Ishikawa (cell line): ENCODE data around the gene CDH13.

Experiments
- CEBPB ChIP-seq: IDR thresholded peaks from 2 replicates; pipeline ENCODE4 v1.6.1; 2012
- CREB1 ChIP-seq: IDR thresholded peaks from 2 replicates; pipeline ENCODE4 v1.6.1; 2012; ENCODE audit warnings: low read depth
- EGR1 ChIP-seq: IDR thresholded peaks from 2 replicates; pipeline ENCODE4 v1.6.1; 2012
- EP300 ChIP-seq: IDR thresholded peaks from 2 replicates; pipeline ENCODE4 v1.6.1; 2012; ENCODE audit warnings: borderline replicate concordance
- FOXM1 ChIP-seq: IDR thresholded peaks from 2 replicates; pipeline ENCODE4 v1.6.1; 2012; ENCODE audit warnings: low read depth, borderline replicate concordance
- NFIC ChIP-seq: IDR thresholded peaks from 2 replicates; pipeline ENCODE4 v1.6.1; 2012
- RAD21 ChIP-seq: IDR thresholded peaks from 2 replicates; pipeline ENCODE4 v1.6.1; 2012; ENCODE audit warnings: low read depth
- TAF1 ChIP-seq: IDR thresholded peaks from 2 replicates; pipeline ENCODE4 v1.6.1; 2012; ENCODE audit warnings: low read depth, mild to moderate bottlenecking
- TCF12 ChIP-seq: IDR thresholded peaks from 2 replicates; pipeline ENCODE4 v1.6.1; 2012; ENCODE audit warnings: low read depth
- TEAD4 ChIP-seq: IDR thresholded peaks from 2 replicates; pipeline ENCODE4 v1.6.1; 2012
- YY1 ChIP-seq: IDR thresholded peaks from 2 replicates; pipeline ENCODE4 v1.6.1; 2012; ENCODE audit warnings: low read depth
- ZBTB7A ChIP-seq: IDR thresholded peaks from 2 replicates; pipeline ENCODE4 v1.6.1; 2012; ENCODE audit warnings: low read depth
- TF ChIP-seq, protein P1 (sequence below): IDR thresholded peaks from 2 replicates; pipeline ENCODE4 v1.6.1; 2012
- TF ChIP-seq, protein P2 (sequence below): IDR thresholded peaks from 2 replicates; pipeline ENCODE4 v1.6.1; 2012
- TF ChIP-seq, protein P3 (sequence below): IDR thresholded peaks from 2 replicates; pipeline ENCODE4 v1.6.1; 2012; ENCODE audit warnings: low read depth, mild to moderate bottlenecking

The CDH13 gene

DNA sequence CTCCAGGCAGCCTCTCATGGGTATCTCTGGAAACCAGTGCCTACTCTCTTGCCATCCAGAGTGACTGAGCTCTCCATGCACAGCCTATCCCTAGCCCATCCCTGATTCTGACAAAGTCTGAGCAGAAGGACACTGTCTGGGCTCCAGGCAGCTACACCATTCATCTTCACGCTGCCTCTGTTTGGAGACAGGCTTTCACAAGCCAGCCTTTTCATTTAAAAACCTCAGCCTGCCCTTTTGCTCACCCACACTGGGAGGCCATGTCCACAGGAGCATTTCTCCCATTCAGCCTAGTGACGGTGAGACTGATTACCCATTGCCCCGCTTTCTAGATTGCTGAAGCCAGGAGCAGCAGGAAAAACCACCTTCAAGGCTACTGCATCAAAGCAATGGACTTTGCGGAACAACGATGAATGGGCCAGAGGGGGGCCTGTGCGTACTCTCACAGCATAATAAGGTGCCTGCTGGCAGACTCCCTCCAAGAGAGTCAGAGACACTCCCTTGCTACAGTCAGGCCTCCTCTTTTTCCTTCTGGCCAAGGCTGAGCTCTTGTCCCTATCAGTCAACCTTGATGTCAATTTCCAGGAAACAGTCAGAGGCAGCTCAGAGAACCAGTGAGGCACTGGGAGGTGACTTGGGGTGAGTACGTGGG lies 24.7 kb upstream of the CDH13 start:
- TF ChIP-seq ZBTB7A (no peak), FOXM1 (no peak)
- TF ChIP-seq, protein P1, sequence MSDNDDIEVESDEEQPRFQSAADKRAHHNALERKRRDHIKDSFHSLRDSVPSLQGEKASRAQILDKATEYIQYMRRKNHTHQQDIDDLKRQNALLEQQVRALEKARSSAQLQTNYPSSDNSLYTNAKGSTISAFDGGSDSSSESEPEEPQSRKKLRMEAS: no peak

DNA sequence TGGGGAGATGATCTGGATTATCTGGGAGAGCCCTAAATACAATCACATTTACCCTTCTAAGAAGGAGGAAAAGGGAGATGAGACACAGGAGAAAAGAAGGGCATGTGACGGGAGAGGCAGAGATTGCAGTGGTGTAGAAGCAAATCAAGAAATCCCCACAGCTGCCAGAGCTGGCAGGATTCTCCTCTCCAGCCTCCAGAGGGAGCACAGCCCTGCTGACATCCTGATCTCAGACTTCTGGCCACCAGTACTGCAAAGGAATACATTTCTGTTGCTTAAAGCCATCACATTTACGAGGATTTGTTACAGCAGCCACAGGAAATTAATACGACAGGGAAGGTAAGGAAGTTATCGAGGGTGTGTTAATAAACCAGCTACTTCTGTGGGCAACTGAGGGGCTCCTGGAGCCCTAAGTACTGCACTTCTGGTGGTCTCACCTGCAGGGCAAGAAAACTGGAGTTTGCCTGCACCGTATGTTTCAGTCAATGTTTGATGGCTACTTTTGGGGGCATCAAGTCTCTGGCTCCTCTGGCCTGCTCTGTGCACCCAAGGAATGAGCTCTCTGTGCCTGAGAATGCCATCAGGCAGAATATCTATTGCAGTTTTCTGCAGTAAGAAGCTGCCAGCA lies 22.9 kb upstream of the CDH13 start:
- TF ChIP-seq EGR1 (no peak), EP300 (no peak), CEBPB (no peak), CREB1 (no peak), TCF12 (no peak), TAF1 (no peak), RAD21 (no peak), YY1 (no peak), TEAD4 (no peak), ZBTB7A (no peak), NFIC (no peak)
- TF ChIP-seq, protein P2, sequence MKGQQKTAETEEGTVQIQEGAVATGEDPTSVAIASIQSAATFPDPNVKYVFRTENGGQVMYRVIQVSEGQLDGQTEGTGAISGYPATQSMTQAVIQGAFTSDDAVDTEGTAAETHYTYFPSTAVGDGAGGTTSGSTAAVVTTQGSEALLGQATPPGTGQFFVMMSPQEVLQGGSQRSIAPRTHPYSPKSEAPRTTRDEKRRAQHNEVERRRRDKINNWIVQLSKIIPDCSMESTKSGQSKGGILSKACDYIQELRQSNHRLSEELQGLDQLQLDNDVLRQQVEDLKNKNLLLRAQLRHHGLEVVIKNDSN: no peak
- TF ChIP-seq, protein P3, sequence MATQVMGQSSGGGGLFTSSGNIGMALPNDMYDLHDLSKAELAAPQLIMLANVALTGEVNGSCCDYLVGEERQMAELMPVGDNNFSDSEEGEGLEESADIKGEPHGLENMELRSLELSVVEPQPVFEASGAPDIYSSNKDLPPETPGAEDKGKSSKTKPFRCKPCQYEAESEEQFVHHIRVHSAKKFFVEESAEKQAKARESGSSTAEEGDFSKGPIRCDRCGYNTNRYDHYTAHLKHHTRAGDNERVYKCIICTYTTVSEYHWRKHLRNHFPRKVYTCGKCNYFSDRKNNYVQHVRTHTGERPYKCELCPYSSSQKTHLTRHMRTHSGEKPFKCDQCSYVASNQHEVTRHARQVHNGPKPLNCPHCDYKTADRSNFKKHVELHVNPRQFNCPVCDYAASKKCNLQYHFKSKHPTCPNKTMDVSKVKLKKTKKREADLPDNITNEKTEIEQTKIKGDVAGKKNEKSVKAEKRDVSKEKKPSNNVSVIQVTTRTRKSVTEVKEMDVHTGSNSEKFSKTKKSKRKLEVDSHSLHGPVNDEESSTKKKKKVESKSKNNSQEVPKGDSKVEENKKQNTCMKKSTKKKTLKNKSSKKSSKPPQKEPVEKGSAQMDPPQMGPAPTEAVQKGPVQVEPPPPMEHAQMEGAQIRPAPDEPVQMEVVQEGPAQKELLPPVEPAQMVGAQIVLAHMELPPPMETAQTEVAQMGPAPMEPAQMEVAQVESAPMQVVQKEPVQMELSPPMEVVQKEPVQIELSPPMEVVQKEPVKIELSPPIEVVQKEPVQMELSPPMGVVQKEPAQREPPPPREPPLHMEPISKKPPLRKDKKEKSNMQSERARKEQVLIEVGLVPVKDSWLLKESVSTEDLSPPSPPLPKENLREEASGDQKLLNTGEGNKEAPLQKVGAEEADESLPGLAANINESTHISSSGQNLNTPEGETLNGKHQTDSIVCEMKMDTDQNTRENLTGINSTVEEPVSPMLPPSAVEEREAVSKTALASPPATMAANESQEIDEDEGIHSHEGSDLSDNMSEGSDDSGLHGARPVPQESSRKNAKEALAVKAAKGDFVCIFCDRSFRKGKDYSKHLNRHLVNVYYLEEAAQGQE: no peak
- TF ChIP-seq, protein P1: no peak

DNA sequence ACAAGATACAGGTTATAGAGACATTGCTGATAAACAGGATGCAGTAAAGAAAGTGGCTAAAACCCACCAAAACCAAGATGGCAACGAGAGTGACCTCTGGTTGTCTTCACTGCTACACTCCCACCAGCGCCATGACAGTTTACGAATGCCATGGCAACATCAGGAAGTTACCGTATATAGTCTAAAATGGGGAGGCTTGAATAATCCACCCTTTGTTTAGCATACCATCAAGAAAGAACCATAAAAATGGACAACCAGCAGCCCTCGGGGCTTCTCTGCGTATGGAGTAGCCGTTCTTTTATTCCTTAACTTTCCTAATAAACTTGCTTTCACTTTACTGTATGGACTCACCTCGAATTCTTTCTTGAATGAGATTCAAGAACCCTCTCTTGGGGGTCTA lies 21.7 kb upstream of the CDH13 start:
- TF ChIP-seq ZBTB7A: no peak
- TF ChIP-seq EGR1: no peak
- no peak for TF ChIP-seq CEBPB
- TF ChIP-seq, protein P1: no peak
- no peak for TF ChIP-seq RAD21
- no peak for TF ChIP-seq YY1
- no peak for TF ChIP-seq TAF1
- TF ChIP-seq, protein P3: no peak

DNA sequence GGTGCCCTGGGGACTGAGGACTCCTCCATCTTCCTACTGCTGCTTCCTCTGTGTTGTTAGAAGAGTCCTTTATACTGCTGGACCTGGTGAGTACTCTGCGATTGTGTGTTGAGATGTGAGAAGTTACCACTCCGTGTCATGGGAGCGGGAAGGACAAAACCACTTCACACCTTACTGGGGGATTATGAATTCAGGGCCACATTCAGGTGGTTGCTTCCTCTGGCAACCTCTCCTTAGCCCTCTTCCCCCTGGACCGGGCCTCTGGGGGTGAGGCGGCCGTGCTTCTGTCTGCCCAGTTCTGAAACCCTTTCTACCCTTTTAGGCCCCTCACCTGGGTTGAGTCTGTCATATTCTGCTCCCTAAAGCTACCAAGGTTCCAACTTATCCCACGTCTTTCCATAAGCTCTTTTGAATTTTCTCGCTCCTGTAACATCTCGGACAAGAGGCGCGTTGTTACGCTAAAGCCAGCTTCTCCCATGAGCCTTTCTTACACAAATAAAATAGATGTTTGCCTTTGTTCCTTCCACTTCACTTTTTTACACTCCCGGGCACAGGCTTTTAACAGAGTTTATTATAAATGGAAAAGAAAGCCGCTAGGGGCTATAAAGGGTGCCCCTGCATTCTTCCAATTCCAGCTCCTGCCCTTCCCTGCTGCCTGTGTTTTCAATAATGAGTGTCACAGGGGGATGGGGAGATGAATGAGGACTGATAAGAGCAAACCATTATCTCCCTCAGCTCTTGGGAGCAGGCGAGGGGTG lies 20.7 kb upstream of the CDH13 start:
- TF ChIP-seq, protein P1: no peak
- TF ChIP-seq CREB1 (no peak), YY1 (no peak), CEBPB (no peak), TAF1 (no peak), EGR1 (no peak), RAD21 (no peak)
- TF ChIP-seq, protein P3: no peak
